Heart right ventricle (tissue), 16 donors: Measurements from ENCODE around the gene PDE1C. TPM values are rescaled to one million over a fixed set of nuclear protein-coding genes. Genes with fewer than 3 reads are reported as not detected.

Experiments used
- ATAC-seq, 8 donors: fragments of 200-7000 bp; cut with Tn5 transposase; one replicate each; pipeline ENCODE4 v1.9.1; 2020; ENCODE audit warnings: mild to moderate bottlenecking in 8 of 8, moderate library complexity in 8 of 8, moderate number of reproducible peaks in 1 of 8
- DNase-seq, 2 donors: peaks; one replicate each; pipeline ENCODE4 v3.0.0-alpha.2; 2020
- H3K27ac ChIP-seq, 10 donors: fragments of 200-600 bp; sonication (generic) in 2 of 10; one replicate each; pipeline versions ENCODE4 v1.5.0 to v1.8.0; 2020 to 2022; ENCODE audit warnings: mild to moderate bottlenecking in 3 of 10
- H3K27me3 ChIP-seq, 7 donors: fragments of 200-600 bp; one replicate each; pipeline ENCODE4 v1.8.0; 2021 to 2022; ENCODE audit warnings: mild to moderate bottlenecking in 2 of 7
- H3K36me3 ChIP-seq, 9 donors: fragments of 200-600 bp; sonication (generic) in 1 of 9; one replicate each; pipeline versions ENCODE4 v1.5.0 to v1.8.0; 2020 to 2022; ENCODE audit warnings: mild to moderate bottlenecking in 2 of 9
- H3K4me1 ChIP-seq, 9 donors: fragments of 200-600 bp; sonication (generic) in 1 of 9; one replicate each; pipeline versions ENCODE4 v1.5.0 to v1.8.0; 2020 to 2022; ENCODE audit warnings: mild to moderate bottlenecking in 4 of 9
- H3K4me3 ChIP-seq, 10 donors: fragments of 200-600 bp; sonication (generic) in 2 of 10; one replicate each; pipeline versions ENCODE4 v1.5.0 to v1.8.0; 2020 to 2022; ENCODE audit warnings: mild to moderate bottlenecking in 7 of 10, moderate library complexity in 2 of 10
- H3K9me3 ChIP-seq, 11 donors: fragments of 200-600 bp in 10 of 11; sonication (generic) in 2 of 11; one replicate each; pipeline versions ENCODE4 v1.5.0 to v1.8.0; 2013 to 2022; ENCODE audit warnings: mild to moderate bottlenecking in 2 of 11, control low read depth in 1 of 11, moderate library complexity in 1 of 11
- WGBS, 2 donors: extraction: QIAGEN DNeasy Blood & Tissue Kit; methylation state at CpG; one replicate each; pipeline ENCODE4 v1.1.7; 2013; ENCODE audit warnings: inconsistent platforms in 1 of 2; 5-methylcytosine and 5-hydroxymethylcytosine counted together
- intact Hi-C, 10 donors: fragments of 100-400 bp; cut with DNase I; formaldehyde crosslinking; loops; one replicate each; pipeline versions ENCODE4 v1.11.1 to v1.14.2; 2022
- polyA plus RNA-seq, 2 donors: library from polyadenylated mRNA; stranded (reverse); fragments of 200-250 nt; gene quantifications; one replicate each; pipeline ENCODE4 v1.2.3, GENCODE V29; 2013
- total RNA-seq, 10 donors: library from RNA; stranded (reverse); fragmentation: NEBNext Ultra II Directional in 3 of 10; extraction: Animal tissue kit (Norgen Biotek cat#: 25700) in 3 of 10; gene quantifications; one replicate each; pipeline versions ENCODE4 v1.2.1 to v1.2.4, GENCODE V29; 2021 to 2023
- TF ChIP-seq, protein P1 (sequence below), 9 donors: fragments of 200-600 bp; sonication (generic) in 2 of 9; IDR thresholded peaks; one replicate each; pipeline versions ENCODE4 v1.5.0 to v1.8.0; 2021 to 2022; ENCODE audit warnings: antibody characterized with exemption in 9 of 9, mild to moderate bottlenecking in 5 of 9, moderate library complexity in 1 of 9
- donor health status: Arrhythmogenic right ventricular cardiomyopathy.
- donor health status: ischemic (EF 13 %, LVEDD 7.1; RV severe dilation, severe dysfunction).
- donor health status: healthy with polysubstance abuse.
- donor health status: DM: no; HTN: yes; CAD: no.
- donor health status: DM: no; HTN: no; CAD: no.
- donor health status: ischemic (EF 25% LVEDD 6.9; RV normal size, moderate dysfunction).
- donor health status: ischemic (EF 25% LVEDD 5.7; RV mildly dilated, moderate dysfunction).
- donor health status: healthy.
- donor health status: DM: yes; HTN: yes; CAD: no.
- donor health status: Ischemic cardiomyopathy.
- donor health status: ischemic (EF 35%, LVEDD 5.7; RV mildly dilated, moderate dysfunction).
- donor health status: nonischemic (EF 11% LVEDD 7.7; RV severe dilation, severe dysfunction).
- donor health status: DM: yes; HTN: yes; CAD: no.
- donor health status: PGD.
- donor health status: ischemic (EF 29% LVEDD 5.4; RV normal size, mild dysfunction).
- donor health status: nonischemic (EF 23%, LVEDD 6.1; RV moderate dilation, normal function).

The PDE1C gene
- total and polyA plus RNA-seq, 12 donors = 11.7 to 315 (median 175) TPM

DNA sequence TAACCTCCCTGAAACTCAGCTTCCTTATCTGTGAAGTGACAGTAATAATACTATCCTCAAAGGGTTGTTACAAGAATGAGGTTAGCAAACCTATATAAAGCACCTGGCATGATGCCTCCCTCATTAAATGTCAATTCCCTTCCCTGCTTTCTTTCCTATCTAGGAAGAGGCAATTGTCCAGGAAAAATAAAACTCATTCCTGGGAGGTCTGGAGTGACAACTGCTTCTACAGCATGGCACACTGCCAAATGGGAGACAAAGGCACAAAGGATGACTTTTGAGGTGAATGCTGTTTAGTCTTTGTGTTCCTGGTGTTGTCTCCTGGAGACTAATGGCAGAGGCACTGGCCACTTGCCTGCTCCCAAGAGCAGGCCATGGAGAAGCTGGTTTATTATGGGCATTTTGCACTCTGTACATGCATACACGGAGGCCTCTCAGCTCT, 32.2 kb upstream of the PDE1C start:
- peak; percentile 46 to 96 (median 91) for ATAC-seq

DNA sequence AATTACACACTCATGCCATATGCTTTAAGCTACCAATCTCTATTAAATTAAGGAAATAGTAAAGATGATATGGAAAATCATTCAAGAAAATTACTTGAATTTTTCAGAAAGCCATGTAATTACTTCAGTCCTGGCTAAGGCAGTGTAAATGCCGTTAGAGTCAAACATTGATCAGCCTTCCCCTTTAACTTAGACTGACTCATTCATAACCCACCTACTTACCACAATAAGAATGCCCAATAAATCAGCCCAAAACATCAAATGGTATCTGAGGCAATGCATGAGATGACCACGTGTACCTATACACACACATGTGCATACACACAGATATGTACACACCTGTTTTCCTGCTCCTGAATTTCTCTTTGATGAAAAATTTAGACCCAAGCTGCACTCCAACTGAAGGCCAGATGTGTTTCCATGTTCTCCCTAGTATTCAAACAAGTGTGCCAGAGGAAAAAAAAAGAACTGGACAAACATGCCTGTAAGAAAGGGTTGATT, 30.2 kb upstream of the PDE1C start:
- Histone ChIP-seq H3K36me3 (no peaks in the 10 kb centered on the region), H3K4me1 (peaks cover 0 to 38% (median 12%) of the 10 kb centered on the region in 9 donors), H3K27ac (no peak overlapping the region), H3K9me3 (peaks cover 0 to 11% (median 0%) of the 10 kb centered on the region in 11 donors), H3K27me3 (no peaks in the 10 kb centered on the region), H3K4me3 (no peak overlapping the region)
- ATAC-seq (no peak), DNase-seq (no peak)
- intact Hi-C loops = loop anchor here in 2 of 10 donors (5.0 to 10.0 kb wide), 2 partner anchors 52 to 54 kb away; no protein-coding TSS in a partner anchor
- TF ChIP-seq, protein P1, sequence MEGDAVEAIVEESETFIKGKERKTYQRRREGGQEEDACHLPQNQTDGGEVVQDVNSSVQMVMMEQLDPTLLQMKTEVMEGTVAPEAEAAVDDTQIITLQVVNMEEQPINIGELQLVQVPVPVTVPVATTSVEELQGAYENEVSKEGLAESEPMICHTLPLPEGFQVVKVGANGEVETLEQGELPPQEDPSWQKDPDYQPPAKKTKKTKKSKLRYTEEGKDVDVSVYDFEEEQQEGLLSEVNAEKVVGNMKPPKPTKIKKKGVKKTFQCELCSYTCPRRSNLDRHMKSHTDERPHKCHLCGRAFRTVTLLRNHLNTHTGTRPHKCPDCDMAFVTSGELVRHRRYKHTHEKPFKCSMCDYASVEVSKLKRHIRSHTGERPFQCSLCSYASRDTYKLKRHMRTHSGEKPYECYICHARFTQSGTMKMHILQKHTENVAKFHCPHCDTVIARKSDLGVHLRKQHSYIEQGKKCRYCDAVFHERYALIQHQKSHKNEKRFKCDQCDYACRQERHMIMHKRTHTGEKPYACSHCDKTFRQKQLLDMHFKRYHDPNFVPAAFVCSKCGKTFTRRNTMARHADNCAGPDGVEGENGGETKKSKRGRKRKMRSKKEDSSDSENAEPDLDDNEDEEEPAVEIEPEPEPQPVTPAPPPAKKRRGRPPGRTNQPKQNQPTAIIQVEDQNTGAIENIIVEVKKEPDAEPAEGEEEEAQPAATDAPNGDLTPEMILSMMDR (IDR thresholded peaks at IDR 0.05) = no peak
- 85 to 87% methylated on average over 2 of the region's 2 CpGs for WGBS, 2 donors

More for the DNA sequence above, 32.2 kb upstream of the PDE1C start:
- peak; percentile 26 to 66 for DNase-seq
- H3K36me3 ChIP-seq = no peaks in the 10 kb centered on the region
- peak overlapping the region in 9 of 10 donors; percentile 31 to 81 (median 64) for H3K27ac ChIP-seq
- intact Hi-C loops = loop anchor here in 5 of 10 donors (2.0 to 10.0 kb wide), 4 partner anchors 48 to 52 kb away; no protein-coding TSS in a partner anchor
- WGBS, 2 donors = 61 to 65% methylated on average over 1 of the region's 1 CpG
- H3K4me1 ChIP-seq = peaks cover 0 to 35% (median 12%) of the 10 kb centered on the region in 9 donors
- TF ChIP-seq, protein P1 (IDR thresholded peaks at IDR 0.05) = no peak
- peaks cover 0 to 19% (median 0%) of the 10 kb centered on the region in 11 donors for H3K9me3 ChIP-seq
- no peaks in the 10 kb centered on the region for H3K27me3 ChIP-seq
- no peak overlapping the region for H3K4me3 ChIP-seq

DNA sequence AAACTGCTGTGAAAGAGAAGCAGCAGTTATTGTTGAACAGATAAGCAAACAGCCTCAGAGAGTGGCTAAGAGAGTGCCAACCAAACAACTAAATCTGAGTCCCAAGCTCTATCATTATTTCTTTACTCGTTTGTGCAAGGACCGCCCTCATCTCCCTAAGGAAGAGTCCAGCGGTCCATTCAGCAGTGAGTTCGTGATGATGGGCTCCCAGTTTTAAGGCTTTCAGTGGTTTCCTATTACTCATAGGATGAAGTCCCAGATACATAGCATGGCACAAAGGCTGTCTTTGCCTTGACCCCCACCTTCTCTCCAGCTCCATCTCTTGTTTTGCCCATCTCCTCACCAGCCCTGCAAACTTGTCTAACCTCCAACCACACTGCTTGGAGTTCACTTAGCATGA, 24.3 kb upstream of the PDE1C start:
- Histone ChIP-seq H3K4me1 (peaks cover 10 to 44% (median 36%) of the 10 kb centered on the region in 9 donors), H3K4me3 (no peak overlapping the region), H3K9me3 (no peaks in the 10 kb centered on the region), H3K36me3 (no peaks in the 10 kb centered on the region), H3K27ac (peak overlapping the region in 8 of 10 donors; percentile 17 to 71 (median 60)), H3K27me3 (no peaks in the 10 kb centered on the region)
- WGBS, 2 donors = 78 to 87% methylated on average over 4 of the region's 4 CpGs
- DNase-seq (no peak), ATAC-seq (no peak)
- intact Hi-C loops = no loop called here
- TF ChIP-seq, protein P1 (IDR thresholded peaks at IDR 0.05) = no peak

DNA sequence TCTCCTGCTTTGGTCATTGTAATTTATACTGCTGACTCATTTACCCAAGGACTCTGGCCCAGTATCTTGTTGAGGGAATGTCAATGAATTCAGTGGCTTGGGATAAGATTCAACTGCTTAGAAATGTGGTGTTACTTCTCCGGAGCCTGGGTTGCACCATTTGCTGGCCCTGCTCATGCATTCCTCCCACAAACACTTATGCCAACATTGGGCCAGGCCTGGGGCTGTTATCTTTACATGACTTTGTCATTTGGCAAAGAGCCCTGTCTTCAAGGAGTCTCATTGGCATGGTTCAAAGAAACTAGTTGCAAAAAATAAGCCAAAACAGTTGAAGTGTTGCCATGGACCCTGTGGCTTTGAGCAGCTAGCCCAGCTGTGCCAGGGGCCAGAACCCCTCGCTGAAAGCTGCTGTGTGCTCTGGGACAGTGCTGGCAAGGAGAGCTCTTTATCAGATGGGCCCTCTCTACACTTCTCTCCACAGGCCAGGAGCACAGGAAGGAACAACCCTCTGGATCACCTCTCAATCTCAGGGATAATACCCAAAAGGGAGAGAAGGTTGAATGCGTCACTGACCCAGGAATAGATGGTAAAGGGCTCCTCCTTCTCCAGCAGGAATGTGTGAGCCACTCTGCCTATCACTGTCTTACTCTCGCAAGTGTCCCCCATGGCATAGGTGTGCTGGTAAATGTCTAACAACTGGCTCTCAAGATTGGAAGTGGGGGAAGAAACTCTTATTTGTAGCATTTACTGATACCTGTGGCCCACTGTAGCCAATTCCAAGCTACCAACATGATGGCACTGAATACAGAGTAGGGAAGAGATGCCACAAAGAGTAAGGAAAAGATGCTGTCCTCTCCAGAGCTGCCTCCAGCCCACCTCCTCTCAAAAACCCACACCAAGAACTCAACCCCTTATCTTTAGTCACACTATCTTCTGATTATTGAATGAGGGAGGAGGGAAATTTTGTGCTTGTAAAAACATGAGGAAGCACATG, 23.5 kb upstream of the PDE1C start:
- H3K27me3 ChIP-seq = no peaks in the 10 kb centered on the region
- DNase-seq (peak; percentile 53 to 54), ATAC-seq (peak; percentile 65 to 94 (median 83))
- WGBS, 2 donors = 20 to 26% methylated on average over 4 of the region's 4 CpGs
- peak overlapping the region in 8 of 10 donors; percentile 16 to 71 (median 60) for H3K27ac ChIP-seq
- no peaks in the 10 kb centered on the region for H3K36me3 ChIP-seq
- intact Hi-C loops = no loop called here
- H3K9me3 ChIP-seq = no peaks in the 10 kb centered on the region
- H3K4me1 ChIP-seq = peaks cover 10 to 52% (median 41%) of the 10 kb centered on the region in 9 donors
- TF ChIP-seq, protein P1 (IDR thresholded peaks at IDR 0.05) = no peak
- H3K4me3 ChIP-seq = no peak overlapping the region
